G401 (cell line): ENCODE measurements around the gene SAA2. TPM values are rescaled to one million over a fixed set of nuclear protein-coding genes. Genes with fewer than 3 reads are reported as not detected.
"Not testable (repeated sequence)": the region's sequence is repeated elsewhere in the genome, so short reads cannot be mapped to it uniquely, and the experiment has no call there.

Experiments
- DNase-seq: peaks from one replicate; pipeline ENCODE4 v3.0.0-alpha.2; 2015; ENCODE audit warnings: low spot score
- in situ Hi-C: cut with HindIII; loops from 2 replicates; pipeline ENCODE4 v1.10.0; 2016; ENCODE audit warnings: low sequenced_read_pairs, mixed read lengths
- total RNA-seq: library from RNA; depleted of rRNA; stranded (reverse); fragments of >200 nt; shearing (Covaris generic); gene quantifications from 2 replicates; pipeline ENCODE4 v1.2.3, GENCODE V29; 2014; rRNA removed

The SAA2 gene
- total RNA-seq, result not detected in 2 replicates

DNA sequence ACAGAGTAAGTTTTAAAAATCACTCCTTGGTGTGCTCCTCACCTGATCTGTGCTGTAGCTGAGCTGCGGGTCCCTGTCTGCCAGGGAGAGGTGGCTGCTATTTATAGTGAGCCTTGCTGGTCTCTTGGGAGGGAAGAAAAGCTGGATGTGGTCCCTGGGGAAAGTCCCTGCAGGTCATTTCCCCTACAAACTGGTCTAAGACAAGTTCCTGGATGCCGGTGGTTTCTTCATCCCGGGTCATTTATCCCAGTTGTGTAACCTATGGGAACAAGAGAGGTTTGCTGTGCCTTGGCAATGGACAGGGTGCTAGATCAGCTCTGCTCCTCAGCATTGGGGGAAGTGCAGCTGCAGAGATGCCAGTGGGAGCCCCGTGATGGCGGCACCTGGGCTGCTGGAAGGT, at the start of gene SAA2:
SAA2 (minus strand) TSS at position 108 of the 400 bp plus-strand sequence. CDS start 657 bp downstream, outside the sequence.
- in situ Hi-C loops, result no loop called here
- no peak for DNase-seq

DNA sequence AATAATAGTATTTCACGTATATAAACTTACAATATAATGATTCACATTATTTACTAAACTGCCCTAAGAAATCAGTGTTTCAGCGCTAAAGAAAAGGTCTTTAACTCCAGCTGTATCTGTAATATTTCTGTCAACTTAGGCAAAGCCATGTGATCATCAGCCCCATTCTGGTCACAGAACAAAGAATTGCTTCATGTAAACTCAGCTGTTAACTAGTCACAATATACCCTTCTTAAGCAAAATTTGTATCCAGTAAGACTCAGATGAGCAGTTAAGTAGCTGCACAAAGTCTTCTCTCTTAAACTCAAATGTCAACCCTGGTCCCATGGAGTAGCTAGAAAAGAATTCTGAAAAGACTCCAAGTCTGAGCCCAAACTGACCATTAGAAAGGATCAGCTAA, 46.8 kb upstream of the SAA2 start:
- in situ Hi-C loops, result no loop called here

DNA sequence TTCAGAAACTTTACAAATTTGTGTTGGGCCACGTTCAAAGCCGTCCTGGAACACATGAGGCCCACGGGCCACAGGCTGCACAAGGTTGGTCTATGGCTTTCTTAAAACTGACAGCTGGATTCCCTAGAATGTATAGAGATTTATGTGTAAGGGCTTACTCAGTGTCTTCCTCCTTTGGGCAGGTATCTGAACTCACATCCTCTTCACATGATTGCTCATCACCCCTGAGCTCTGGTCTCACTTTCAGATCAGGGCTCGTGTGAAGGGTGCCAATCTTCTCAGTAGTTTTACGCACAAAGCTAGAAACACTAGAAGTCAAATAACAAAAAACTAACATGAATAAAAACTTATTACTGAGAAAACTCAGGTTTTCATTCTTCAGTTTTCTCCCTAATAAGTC, 46.4 kb upstream of the SAA2 start:
- no peak for DNase-seq
- in situ Hi-C loops, result no loop called here

More for the DNA sequence above, 46.8 kb upstream of the SAA2 start:
- no peak for DNase-seq

DNA sequence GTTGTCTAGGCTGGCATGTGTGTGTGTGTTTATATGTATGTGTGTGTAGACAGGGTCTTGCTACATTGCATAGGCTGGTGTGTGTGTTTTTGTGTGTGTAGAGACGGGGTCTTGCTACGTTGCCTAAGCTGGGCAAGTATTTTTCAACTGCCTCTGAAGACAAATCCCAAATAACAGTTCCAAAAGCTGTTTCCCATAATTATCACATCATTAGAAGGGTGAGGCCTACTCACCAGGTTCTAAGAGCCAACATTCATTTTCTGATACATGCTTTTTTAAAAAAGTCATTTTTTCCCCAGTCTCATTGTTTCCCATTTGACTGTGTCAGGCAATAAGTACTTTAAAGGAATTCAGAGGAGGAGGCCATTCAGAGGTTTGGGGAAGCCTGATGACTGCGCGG, 40.4 kb upstream of the SAA2 start:
- DNase-seq, result no peak
- in situ Hi-C loops, result no loop called here

DNA sequence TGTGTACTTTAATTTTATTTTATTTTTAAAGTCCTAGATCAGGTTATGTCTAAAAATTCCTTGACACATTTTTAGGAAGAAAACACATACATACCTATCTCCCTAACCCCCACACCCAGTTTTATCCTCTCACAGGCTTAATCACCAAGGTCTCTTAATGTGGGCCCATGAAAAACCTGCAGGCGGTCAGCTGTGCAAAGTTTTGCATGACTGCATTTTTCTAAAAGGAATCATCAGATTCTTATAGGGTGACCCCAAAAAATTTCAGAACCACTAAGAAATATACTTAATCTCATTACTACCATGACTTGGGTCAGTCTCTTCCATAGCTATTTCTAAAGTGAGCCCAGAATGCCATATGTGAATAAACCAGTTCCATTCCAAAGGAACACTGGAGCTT, 37.4 kb upstream of the SAA2 start:
- in situ Hi-C loops, result no loop called here

DNA sequence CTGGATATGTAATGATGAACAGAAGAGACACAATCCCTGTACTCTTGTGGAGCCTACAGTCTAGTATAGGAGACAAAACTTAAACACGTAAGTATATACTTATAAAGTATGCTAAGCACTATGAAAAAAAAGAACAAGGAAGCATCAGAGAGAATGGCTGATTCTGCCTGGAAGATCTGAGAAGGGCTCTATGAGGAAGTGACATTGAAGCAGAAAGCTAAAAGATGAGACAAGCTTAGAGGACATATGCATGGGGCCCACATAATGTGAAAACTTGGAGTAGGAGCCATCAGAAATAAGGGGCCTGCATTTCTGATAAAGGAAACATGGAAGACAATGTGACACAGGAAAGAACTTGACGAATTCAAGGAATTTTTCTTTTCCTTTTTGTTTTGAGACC, 34.2 kb upstream of the SAA2 start:
- in situ Hi-C loops, result no loop called here
- DNase-seq, result no peak

More for the DNA sequence above, 37.4 kb upstream of the SAA2 start:
- DNase-seq, result no peak

DNA sequence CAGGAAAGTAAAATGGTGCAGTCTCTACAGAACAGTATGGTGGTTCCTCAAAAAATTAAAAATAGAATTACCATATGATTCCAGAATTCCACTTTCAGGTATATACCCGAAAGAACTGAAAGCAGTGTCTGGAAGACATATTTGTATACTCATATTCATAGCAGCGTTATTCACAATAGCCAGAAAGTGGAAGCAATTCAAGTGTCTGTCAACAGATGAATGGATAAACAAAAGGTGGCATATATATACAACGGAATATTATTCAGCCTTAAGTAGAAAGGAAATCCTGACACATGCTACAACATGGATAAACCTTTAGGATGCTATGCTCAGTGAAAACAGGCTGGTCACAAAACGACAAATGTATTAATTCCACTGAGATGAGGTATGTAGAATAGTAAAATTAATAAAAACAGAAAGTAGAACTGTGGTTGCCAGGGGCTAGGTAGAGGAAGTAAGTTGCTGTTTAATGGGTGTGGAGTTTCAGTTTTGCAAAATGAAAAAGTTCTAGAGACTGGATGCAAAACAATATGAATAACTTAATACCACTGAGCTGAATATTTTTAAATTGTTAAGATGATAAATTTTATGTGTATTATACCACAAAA, 32.1 kb upstream of the SAA2 start:
- DNase-seq, result no peak
- in situ Hi-C loops, result no loop called here

DNA sequence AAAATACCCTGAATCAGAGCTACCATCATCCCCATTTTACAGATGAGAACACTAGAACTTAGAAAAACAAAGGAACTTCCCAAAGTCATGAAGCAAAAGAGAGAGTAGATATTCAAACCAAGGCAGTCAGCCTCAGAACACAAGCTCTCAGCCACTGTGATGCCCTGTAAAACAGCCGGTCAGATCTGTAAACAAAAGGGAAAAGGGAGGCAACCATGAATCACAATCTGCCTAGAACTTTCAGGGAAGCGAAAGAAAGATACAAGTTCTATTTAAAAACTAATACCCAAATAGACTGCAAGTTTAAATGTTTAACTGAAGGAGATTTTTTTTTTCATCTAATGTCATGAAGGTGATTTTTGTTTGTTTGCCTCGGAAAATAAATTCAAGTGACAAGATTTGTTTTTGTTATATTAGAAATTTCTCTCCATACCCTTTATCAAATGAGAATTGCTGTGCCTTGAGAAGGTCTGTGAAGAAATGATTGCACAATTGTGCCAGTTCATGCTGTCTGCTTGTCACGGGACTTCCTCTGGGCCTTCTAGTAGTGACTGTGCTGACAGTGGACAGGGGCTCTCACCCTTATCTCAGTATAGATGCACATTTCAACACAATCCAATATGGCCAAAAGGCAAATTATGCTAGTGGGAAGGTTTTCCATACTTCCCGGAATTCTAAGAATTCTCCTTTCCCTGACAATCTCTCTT, 29.2 kb upstream of the SAA2 start:
- DNase-seq, result no peak
- in situ Hi-C loops, result no loop called here

DNA sequence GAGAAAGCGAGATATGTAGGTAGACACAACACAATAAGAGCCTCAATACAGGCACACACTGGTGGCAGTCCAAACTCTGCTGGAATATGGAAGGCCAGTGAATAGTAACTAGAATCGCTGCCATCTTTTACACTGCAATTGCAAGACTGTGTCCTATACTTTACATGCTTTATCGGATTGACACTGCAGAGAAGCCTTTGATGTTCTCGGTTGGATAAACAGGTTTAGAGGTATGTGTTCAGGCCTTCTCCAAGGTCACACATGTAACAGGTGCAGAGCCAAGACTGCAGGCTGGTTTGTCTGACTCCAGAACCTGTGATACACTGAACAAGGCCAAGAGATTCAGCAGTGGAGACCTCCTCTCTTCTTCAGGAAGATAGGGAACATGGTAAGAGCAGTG, 22.7 kb upstream of the SAA2 start:
- no peak for DNase-seq
- in situ Hi-C loops, result no loop called here

DNA sequence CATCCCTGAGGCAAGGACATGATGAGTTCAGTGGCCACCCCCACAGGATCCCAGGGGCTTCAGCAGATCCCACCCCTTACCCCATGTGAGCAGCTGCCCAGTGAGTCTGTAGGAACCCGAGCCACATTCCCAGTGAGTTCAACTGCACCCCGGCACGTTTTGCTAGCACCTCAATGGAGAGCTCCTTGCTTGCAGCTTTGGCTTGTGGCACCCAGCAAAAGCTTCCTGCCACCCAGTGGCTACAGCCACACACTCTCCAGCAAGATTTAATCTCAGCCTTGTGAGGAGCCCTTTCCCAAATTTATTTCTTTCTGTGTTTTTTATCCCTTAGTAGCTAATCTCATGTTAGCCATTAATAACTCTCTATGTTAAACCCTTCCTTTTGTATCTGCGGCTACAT, 21.6 kb upstream of the SAA2 start:
- DNase-seq, result no peak
- in situ Hi-C loops, result no loop called here

DNA sequence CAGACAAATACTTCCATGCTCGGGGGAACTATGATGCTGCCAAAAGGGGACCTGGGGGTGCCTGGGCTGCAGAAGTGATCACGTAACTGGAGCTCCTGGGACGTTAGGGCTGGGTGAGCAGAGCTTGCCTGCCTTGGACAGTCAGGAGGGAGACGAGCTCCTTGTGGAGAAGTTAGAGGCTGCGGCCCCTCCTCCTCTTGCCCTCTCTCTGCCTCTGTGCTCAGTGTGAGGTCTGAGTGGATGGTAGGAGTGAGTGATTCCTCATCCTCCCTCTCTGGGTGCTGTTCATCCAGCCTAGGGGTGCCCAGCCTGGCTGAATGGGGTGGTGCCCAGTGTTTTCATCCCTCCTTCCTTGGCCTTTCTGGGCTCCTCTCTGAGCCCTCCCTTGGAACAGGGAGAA, 20.8 kb upstream of the SAA2 start:
- in situ Hi-C loops, DNase-seq: not testable (repeated sequence)

DNA sequence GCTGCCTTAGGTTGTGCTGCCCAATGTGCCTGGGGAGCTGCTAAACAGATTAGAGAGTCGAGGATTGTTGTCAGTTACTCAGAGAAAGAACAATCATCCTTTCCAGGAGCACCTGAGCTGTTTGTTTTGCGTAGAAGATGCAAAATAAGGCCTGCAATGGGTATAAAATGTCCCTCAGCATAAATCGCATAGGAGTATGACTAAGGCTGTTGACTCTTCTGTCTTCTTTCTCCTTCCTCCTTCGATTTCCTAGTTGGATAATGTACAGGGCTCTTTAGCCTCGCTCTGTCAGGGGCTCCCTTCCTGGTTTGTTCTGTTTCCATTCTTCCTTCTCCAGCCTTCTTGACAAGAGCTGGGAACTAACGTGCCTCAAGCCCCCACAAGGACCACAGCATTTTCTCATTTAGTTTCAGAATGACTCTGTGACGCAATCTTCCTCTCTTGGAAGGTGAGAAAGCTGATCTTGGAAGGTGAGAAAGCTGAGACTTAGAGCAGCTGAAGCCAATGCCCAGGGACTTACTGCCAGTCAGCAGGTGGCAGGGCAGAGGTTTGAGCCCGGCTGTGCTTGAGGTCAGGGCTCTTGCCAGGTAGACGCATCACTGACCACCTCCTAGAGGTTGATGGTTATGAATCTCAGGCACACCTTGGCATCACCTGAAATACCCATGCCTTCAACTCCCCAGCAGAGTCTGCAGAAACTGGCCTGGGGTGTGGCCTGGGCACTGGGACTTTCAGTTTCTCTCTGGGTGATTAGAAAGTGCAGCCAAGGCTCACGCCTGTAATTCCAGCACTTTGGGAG, 19.1 kb upstream of the SAA2 start:
- DNase-seq, in situ Hi-C loops: not testable (repeated sequence)

DNA sequence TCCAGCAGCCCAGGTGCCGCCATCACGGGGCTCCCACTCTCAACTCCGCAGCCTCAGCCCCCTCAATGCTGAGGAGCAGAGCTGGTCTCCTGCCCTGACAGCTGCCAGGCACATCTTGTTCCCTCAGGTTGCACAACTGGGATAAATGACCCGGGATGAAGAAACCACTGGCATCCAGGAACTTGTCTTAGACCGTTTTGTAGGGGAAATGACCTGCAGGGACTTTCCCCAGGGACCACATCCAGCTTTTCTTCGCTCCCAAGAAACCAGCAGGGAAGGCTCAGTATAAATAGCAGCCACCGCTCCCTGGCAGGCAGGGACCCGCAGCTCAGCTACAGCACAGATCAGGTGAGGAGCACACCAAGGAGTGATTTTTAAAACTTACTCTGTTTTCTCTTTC, 17.5 kb upstream of the SAA2 start, which contains the start of gene SAA1:
SAA1 (plus strand) TSS at position 316 of the 400 bp plus-strand sequence. CDS start 624 bp downstream, outside the sequence.
- in situ Hi-C loops, result no loop called here
- no peak for DNase-seq

DNA sequence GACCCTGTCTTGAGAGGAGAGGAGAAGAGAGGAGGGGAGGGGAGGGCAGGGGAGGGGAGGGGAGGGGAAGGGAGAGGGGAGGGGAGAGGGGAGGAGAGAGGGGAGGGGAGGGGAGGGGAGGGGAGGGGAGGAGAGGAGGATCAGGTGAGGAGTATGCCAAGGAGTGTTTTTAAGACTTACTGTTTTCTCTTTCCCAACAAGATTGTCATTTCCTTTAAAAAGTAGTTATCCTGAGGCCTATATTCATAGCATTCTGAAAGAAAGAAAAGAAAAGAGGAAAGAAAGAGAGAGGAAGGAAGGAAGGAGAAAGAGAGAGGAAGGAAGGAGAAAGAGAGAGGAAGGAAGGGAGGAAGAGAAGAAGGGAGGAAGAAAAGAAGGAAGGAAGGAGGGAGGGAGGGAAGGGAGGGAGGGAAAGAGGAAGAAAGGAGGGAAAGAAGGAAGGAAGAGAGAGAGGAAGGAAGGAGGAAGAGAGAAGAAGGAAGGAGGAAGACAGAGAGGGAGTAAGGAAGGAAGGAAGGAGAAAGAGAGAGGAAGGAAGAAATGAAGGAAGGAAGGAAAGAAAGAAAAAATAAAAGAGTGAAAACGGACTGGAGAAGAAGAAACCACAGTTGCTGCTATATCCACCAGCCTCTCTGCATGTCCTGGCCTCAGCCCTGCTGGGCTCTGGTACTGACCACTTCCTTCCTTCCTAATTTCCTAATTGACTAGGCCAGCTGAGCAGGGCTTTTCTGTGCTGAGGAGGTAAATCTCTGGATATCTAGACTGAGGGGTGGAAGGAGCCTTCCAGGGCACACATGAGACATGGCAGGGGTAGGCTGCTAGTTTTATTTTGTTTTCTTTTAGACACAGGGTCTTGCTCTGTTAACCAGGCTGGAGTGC, 16.4 kb upstream of the SAA2 start:
- no peak for DNase-seq
- in situ Hi-C loops, result no loop called here

DNA sequence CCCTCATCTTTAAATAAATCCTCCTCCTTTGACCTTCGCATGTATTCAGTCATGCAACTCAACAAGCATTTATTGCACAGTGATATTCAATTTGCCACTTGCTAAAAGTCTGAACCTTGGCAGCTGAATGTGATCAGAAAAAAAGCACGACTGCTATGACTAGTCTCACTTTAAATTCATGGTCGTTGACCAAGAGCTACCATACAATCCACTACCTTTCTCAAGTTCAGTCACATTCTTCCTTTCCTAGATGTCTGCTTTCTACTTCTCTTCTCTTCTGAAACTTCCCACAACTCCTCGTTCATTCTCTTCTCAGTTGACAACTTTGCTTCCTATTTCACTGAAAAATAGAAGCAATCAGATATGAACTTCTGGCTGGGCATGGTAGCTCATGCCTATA, 15.6 kb upstream of the SAA2 start:
- in situ Hi-C loops, result no loop called here

DNA sequence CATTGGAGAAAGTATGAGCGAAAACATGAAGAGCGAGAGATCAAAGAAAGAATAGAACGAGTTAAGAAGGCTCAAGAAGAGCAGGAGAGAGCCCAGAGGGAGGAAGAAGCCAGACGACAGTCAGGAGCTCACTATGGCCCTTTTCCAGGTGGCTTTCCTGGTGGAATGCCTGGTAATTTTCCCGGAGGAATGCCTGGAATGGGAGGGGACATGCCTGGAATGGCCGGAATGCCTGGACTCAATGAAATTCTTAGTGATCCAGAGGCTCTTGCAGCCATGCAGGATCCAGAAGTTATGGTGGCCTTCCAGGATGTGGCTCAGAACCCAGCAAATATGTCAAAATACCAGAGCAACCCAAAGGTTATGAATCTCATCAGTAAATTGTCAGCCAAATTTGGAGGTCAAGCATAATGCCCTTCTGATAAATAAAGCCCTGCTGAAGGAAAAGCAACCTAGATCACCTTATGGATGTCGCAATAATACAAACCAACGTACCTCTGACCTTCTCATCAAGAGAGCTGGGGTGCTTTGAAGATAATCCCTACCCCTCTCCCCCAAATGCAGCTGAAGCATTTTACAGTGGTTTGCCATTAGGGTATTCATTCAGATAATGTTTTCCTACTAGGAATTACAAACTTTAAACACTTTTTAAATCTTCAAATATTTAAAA, 14.3 kb upstream of the SAA2 start:
- in situ Hi-C loops, result not testable (repeated sequence)

More for the DNA sequence above, 15.6 kb upstream of the SAA2 start:
- DNase-seq, result no peak

DNA sequence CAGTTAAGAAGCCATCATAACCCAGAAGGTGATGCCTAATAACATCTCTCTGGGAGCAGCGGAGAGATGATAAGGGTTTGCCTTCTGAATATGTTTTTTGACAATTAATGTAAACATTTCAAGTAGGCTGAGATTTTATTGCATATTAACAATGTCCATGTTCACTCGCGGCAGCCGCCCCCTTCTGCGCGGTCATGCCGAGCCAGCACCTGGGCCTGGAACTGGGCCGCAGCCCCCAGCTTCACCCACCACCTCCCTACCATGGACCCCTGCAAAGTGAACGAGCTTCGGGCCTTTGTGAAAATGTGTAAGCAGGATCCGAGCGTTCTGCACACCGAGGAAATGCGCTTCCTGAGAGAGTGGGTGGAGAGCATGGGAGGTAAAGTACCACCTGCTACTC, 13.3 kb upstream of the SAA2 start:
- in situ Hi-C loops, result no loop called here

More for the DNA sequence above, 14.3 kb upstream of the SAA2 start:
- DNase-seq, result not testable (repeated sequence)

DNA sequence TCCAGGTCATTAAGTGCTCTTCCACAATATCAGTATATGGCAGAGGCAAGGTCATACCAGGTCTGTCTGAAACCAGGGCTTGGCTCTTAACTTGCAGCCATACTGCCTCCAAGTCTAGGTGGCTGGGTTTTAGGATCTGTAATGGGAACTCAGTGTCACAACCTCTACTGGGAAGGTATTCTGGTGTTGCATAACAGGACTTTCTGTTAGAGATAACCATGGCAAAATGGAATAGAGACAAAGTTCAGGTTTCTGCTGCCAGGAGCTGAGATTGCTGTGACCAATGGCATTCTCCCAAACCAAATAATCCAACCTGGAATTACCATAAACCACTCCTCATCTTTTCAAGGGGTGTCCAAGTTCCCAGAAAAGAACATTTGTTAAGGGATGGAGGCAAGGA, 10.8 kb upstream of the SAA2 start:
- no peak for DNase-seq
- in situ Hi-C loops, result no loop called here

More for the DNA sequence above, 13.3 kb upstream of the SAA2 start:
- DNase-seq, result no peak
